ENCODE data around the gene ADGRV1. TPM values are rescaled to one million over a fixed set of nuclear protein-coding genes. Genes with fewer than 3 reads are reported as not detected.

ADGRV1 gene
- total RNA-seq, 2 experiments from 2014 or later, result 0.26 TPM; not detected in 1

DNA sequence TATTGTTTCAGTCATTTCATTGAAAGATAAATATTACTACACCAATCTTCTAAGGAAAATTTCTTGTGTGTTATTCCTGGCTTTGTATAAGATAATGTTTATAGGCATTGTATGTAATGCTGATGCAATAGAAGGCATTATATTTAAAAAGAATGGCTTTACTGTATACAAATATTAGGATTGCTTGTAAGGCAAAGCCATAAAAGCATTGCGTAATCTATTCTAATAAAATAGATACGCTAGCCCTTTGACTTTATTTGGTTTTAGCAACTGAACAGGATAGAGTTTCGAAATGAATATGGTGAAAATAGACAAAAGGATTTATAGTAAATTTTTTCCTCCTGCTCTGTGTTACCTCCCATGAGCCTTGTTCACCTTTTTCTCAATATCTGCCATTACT lies 23.7 kb upstream of the ADGRV1 start:
- Mint-ChIP-seq H3K27me3 (ENCODE audit: low read depth) (peaks cover 31% of the 10 kb centered on the region), H3K9me3 (ENCODE audit: insufficient read depth) (no peaks in the 10 kb centered on the region), H3K36me3 (ENCODE audit: low read depth) (no peaks in the 10 kb centered on the region), H3K27ac (no peak overlapping the region), H3K4me3 (no peak overlapping the region), H3K4me1 (ENCODE audit: low read depth) (no peaks in the 10 kb centered on the region)
- ChIA-PET CTCF (no interaction called here), POLR2A (no interaction called here)
- no peak for ATAC-seq
- no peak for DNase-seq

DNA sequence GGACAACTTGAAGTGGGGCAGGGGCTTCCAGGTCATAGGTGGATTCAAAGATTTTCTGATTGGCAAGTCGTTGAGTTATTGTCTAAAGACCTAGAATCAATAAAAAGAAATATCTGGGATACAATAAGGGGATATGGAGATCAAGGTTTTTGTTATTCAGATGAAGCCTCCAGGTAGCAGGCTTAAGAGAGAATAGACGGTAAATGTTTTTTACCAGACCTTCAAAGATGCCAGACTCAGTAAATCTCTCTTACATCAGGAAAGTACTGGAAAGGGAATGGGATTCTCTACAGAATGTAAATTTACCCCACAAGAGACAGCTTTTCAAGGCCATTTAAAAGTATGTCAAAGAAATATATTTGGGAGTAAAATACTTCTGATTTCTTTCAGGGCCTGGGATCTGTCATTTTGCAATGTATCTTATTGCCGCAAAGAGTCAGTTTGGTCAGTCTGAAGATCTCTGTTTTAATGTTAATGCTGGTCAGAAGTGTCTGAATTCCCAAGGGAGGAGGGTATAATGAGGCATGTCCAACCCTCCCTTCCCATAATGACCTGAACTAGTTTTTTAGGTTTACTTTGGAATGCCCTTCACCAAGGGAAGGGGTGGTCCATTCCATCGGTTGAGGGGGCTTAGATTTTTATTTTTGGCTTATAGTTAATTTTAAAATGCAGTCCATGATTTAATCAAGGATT lies 15.6 kb upstream of the ADGRV1 start:
- Mint-ChIP-seq H3K9me3 (ENCODE audit: insufficient read depth) (no peaks in the 10 kb centered on the region), H3K4me1 (ENCODE audit: low read depth) (no peaks in the 10 kb centered on the region), H3K4me3 (no peak overlapping the region), H3K36me3 (ENCODE audit: low read depth) (no peaks in the 10 kb centered on the region), H3K27me3 (ENCODE audit: low read depth) (peaks cover 16% of the 10 kb centered on the region), H3K27ac (no peak overlapping the region)
- CTCF ChIA-PET, result no interaction called here
- no peak for ATAC-seq
- no peak for DNase-seq
- POLR2A ChIA-PET, result no interaction called here

DNA sequence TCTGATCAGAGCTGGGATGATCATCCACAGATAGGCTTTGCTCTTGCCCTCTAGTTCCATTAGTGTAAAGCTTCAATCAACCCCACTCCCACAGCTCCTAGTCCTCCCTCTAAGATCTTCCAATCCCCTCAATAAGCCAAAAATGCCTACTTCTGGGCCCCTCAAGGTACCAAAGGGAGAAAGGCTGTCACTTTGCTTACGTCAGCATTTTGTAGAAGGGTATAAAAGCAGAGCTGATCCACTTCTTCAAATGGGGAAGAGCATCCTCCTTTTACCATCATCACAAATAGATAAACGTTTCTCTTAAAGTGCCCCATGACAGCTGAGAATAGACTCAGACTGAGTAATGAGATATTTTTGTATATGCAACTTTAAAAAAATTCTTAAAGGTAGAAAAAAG lies 13.1 kb upstream of the ADGRV1 start:
- no peak for DNase-seq
- Mint-ChIP-seq H3K4me1 (ENCODE audit: low read depth) (no peaks in the 10 kb centered on the region), H3K27me3 (ENCODE audit: low read depth) (peaks cover 12% of the 10 kb centered on the region), H3K4me3 (no peak overlapping the region), H3K36me3 (ENCODE audit: low read depth) (no peaks in the 10 kb centered on the region), H3K9me3 (ENCODE audit: insufficient read depth) (no peaks in the 10 kb centered on the region), H3K27ac (no peak overlapping the region)
- ChIA-PET CTCF (no interaction called here), POLR2A (interaction anchor here (0.6 kb wide), 1 partner anchor 576 kb away, joined by 5 read pairs; no protein-coding TSS in a partner anchor)
- no peak for ATAC-seq

DNA sequence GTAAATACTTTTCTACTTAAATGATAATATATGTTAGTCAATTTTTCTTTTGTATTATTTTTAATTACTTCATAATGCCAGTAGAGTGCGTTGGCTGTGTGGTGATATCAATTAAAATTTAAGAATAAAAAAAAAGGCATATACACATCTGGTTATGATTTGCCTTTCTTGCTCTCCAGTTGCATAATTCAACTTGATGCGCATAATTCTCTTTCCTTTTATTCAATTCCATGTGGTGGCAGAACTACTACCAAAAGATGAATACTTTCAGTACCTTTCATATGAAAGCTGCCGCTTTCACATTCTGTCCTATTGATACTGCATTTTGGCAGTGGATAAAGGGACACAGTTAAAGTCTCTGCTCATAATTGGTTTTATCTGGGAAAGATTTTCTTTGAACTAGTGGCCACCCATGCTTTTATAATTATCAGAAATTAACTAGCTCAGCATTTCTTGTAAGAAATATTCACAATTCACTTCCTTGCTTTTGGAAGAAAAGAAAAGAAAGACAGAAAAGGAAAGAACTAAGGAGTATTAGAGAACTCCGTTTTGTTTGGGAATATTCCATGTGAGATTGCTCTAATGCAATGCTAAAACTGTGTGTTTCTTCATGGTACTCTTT lies 12.3 kb upstream of the ADGRV1 start:
- no peak overlapping the region for H3K4me3 Mint-ChIP-seq
- no peaks in the 10 kb centered on the region for H3K4me1 Mint-ChIP-seq (ENCODE audit: low read depth)
- H3K9me3 Mint-ChIP-seq (ENCODE audit: insufficient read depth), result no peaks in the 10 kb centered on the region
- no peak for DNase-seq
- ChIA-PET POLR2A (no interaction called here), CTCF (interaction anchor here (1.4 to 2.0 kb wide), 2 partner anchors 9 to 107 kb away, joined by 3 to 5 read pairs; no protein-coding TSS in a partner anchor)
- H3K36me3 Mint-ChIP-seq (ENCODE audit: low read depth), result no peaks in the 10 kb centered on the region
- no peak for ATAC-seq
- peaks cover 14% of the 10 kb centered on the region for H3K27me3 Mint-ChIP-seq (ENCODE audit: low read depth)
- H3K27ac Mint-ChIP-seq, result no peak overlapping the region

DNA sequence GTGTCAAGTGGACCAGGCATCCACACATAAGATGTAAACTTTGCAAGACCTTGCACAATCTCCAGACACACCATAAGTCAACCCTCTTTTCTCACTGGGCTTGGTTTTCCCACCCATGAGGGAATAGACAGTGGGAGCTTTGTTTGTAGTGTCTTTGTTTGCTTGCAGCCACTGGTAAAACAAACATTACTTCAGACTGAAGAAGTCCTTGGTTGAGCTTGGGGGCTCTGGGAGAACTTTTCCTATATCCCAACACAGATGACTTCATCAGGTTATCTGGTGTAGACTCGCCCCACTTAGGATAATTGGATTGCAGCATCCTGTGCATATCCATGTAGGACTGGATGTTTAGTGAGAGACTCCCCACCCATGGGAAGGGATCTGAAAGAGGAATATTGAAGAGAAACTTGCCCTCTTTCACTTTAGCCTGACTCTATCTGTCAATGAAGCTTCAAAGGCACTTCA lies 11.5 kb upstream of the ADGRV1 start:
- Mint-ChIP-seq H3K4me1 (ENCODE audit: low read depth) (no peaks in the 10 kb centered on the region), H3K36me3 (ENCODE audit: low read depth) (no peaks in the 10 kb centered on the region), H3K4me3 (no peak overlapping the region), H3K27ac (no peak overlapping the region), H3K27me3 (ENCODE audit: low read depth) (peaks cover 14% of the 10 kb centered on the region), H3K9me3 (ENCODE audit: insufficient read depth) (no peaks in the 10 kb centered on the region)
- ChIA-PET CTCF (interaction anchor here (1.4 to 2.0 kb wide), 2 partner anchors 9 to 108 kb away, joined by 3 to 5 read pairs; no protein-coding TSS in a partner anchor), POLR2A (no interaction called here)
- ATAC-seq, result no peak
- no peak for DNase-seq

DNA sequence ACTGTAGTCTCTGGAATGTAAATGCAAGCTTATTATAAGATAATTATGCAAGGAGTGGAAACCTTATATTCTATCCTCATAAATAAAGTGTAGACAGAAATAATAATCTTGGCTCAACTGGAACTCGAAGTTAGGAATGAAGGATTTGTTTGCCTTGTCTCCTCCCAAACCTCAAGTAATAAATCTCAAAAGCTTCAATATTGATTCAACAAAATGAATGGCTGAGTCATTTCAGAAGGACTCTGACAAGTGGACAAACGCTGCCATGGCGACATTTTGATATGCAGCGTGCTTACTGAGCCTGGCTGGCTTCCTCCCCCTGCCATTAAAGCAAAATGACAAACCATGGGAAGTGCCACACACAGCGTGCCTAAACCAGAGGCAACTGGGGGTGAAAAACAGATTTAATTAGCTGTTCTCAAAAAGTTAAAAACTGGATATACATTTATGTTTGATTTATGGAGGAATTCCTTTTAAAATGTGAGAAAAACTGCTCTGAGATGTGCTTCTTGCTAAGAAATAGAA lies 10.5 kb upstream of the ADGRV1 start:
- ATAC-seq, result no peak

DNA sequence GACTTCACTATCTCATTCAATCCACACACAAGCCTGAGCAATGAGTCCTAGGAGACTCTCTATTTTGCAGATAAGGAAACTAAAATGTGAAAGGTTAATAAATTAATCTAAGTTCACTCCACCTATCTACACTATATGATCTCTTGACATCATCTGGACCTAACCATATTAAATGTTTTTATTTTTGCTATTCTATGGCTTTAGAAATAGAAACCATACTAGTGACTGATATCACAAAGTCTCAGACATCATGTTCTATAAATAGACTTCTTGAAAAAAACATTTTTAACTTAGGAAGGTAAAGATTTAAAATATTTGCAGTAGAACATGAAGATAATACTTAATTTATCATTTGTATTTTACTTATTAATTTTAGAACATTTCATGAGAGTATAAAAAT lies 9.4 kb upstream of the ADGRV1 start:
- Mint-ChIP-seq H3K27me3 (ENCODE audit: low read depth) (peaks cover 18% of the 10 kb centered on the region), H3K4me3 (no peak overlapping the region), H3K27ac (no peak overlapping the region), H3K36me3 (ENCODE audit: low read depth) (no peaks in the 10 kb centered on the region), H3K4me1 (ENCODE audit: low read depth) (no peaks in the 10 kb centered on the region), H3K9me3 (ENCODE audit: insufficient read depth) (no peaks in the 10 kb centered on the region)
- ChIA-PET CTCF (no interaction called here), POLR2A (no interaction called here)
- ATAC-seq, result no peak
- no peak for DNase-seq

More for the DNA sequence above, 10.5 kb upstream of the ADGRV1 start:
- H3K27me3 Mint-ChIP-seq (ENCODE audit: low read depth), result peaks cover 18% of the 10 kb centered on the region
- ChIA-PET POLR2A (no interaction called here), CTCF (interaction anchor here (0.5 to 2.0 kb wide), 3 partner anchors 36 to 109 kb away, joined by 3 to 5 read pairs (median 5); no protein-coding TSS in a partner anchor)
- H3K4me1 Mint-ChIP-seq (ENCODE audit: low read depth), result no peaks in the 10 kb centered on the region
- no peaks in the 10 kb centered on the region for H3K36me3 Mint-ChIP-seq (ENCODE audit: low read depth)
- H3K9me3 Mint-ChIP-seq (ENCODE audit: insufficient read depth), result no peaks in the 10 kb centered on the region
- H3K27ac Mint-ChIP-seq, result no peak overlapping the region
- H3K4me3 Mint-ChIP-seq, result no peak overlapping the region
- no peak for DNase-seq

DNA sequence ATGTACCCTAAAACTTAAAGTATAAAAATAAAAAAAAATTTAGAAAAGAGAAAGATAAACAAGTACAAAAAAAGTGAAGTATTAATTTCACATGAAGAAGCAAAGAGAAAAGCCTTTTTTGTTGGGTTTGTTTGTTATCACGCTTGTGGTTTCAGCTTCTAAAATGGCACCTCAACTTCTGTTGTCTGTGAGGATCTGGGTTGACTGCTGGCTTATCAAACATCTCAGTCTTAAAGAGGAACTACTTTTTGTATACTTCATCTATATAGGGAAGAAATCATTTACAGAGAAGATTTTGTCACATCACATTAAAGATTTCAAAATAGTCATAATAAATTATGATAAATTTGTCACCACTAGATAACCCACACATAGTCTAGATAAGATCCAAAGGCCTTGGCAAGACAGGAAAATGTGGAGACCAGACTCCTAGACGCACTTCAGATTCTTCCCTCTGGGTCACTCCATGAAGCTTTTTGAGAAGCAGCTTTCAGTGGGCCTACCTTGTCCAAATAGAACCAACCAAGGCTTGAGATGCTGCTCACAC lies 8.8 kb upstream of the ADGRV1 start:
- POLR2A ChIA-PET, result no interaction called here
- no peak for ATAC-seq

DNA sequence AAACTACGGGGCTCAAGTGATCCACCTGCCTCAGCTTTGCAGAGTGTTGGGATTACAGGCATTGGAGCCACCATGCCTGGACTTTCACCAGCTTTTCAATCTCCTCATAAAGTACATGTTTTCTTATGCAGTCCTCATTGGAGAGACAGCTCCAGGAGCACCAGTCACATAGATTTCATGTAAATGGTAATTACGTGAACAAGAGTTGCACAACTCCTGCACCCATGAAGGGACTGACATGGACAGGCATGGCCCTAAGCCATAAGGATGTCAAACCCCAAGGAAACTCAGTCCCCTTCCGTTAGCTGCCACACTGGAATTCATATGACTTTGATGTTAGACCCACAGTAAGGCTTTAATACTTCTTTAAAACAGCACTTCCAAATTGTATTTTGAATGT lies 7.6 kb upstream of the ADGRV1 start:
- H3K4me1 Mint-ChIP-seq (ENCODE audit: low read depth), result no peaks in the 10 kb centered on the region
- no peak for DNase-seq
- POLR2A ChIA-PET, result no interaction called here
- no peaks in the 10 kb centered on the region for H3K36me3 Mint-ChIP-seq (ENCODE audit: low read depth)
- no peak for ATAC-seq
- no peaks in the 10 kb centered on the region for H3K9me3 Mint-ChIP-seq (ENCODE audit: insufficient read depth)
- peaks cover 19% of the 10 kb centered on the region for H3K27me3 Mint-ChIP-seq (ENCODE audit: low read depth)
- no peak overlapping the region for H3K4me3 Mint-ChIP-seq
- H3K27ac Mint-ChIP-seq, result no peak overlapping the region
- CTCF ChIA-PET, result no interaction called here

More for the DNA sequence above, 8.8 kb upstream of the ADGRV1 start:
- Mint-ChIP-seq H3K4me1 (ENCODE audit: low read depth) (no peaks in the 10 kb centered on the region), H3K36me3 (ENCODE audit: low read depth) (no peaks in the 10 kb centered on the region), H3K27me3 (ENCODE audit: low read depth) (peaks cover 14% of the 10 kb centered on the region), H3K27ac (no peak overlapping the region), H3K9me3 (ENCODE audit: insufficient read depth) (no peaks in the 10 kb centered on the region), H3K4me3 (no peak overlapping the region)
- DNase-seq, result no peak
- CTCF ChIA-PET, result no interaction called here

DNA sequence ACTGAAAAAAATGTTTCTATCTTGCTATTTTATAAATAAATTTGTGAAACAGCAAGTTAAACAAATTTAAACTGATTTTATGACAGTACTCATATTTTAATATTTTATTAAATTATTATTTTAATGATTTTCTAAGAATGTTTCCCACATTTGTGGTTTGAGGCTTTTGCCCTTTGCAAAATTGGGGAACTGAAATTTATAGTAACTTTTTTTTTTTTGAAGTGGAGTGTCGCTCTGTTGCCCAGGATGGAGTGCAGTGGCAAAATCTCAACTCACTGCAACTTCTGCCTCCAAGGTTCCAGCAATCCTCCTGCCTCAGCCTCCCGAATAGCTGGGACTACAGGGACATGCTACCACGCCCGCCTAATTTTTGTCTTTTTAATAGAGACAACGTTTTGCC lies 7.2 kb upstream of the ADGRV1 start:
- no peaks in the 10 kb centered on the region for H3K36me3 Mint-ChIP-seq (ENCODE audit: low read depth)
- peaks cover 22% of the 10 kb centered on the region for H3K27me3 Mint-ChIP-seq (ENCODE audit: low read depth)
- CTCF ChIA-PET, result no interaction called here
- DNase-seq (no peak), ATAC-seq (no peak)
- H3K4me1 Mint-ChIP-seq (ENCODE audit: low read depth), result no peaks in the 10 kb centered on the region
- H3K27ac Mint-ChIP-seq, result no peak overlapping the region
- H3K9me3 Mint-ChIP-seq (ENCODE audit: insufficient read depth), result no peaks in the 10 kb centered on the region
- H3K4me3 Mint-ChIP-seq, result no peak overlapping the region
- POLR2A ChIA-PET, result no interaction called here

DNA sequence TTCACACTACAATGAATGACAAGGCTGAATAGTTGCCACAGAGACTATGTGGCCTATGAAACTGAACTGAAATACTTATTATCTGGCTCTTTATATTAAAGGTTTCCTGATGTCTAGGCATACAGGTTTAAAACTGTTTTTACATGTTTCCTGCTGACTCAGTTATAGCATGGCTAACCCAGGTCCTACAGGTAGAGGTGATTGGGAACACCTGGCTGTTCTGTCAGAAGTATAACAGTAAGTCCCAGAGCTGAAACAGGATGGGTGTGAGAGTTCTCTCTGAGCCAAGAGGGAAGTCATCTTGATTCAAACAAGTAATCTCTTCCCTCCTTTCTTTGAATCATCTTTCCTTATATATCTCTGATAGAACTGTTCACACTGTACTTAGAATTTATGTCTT lies 4.9 kb upstream of the ADGRV1 start:
- ChIA-PET POLR2A (no interaction called here), CTCF (no interaction called here)
- H3K4me3 Mint-ChIP-seq, result no peak overlapping the region
- no peaks in the 10 kb centered on the region for H3K9me3 Mint-ChIP-seq (ENCODE audit: insufficient read depth)
- H3K36me3 Mint-ChIP-seq (ENCODE audit: low read depth), result no peaks in the 10 kb centered on the region
- peaks cover 8% of the 10 kb centered on the region for H3K4me1 Mint-ChIP-seq (ENCODE audit: low read depth)
- DNase-seq (no peak), ATAC-seq (no peak)
- H3K27me3 Mint-ChIP-seq (ENCODE audit: low read depth), result peaks cover 44% of the 10 kb centered on the region
- H3K27ac Mint-ChIP-seq, result no peak overlapping the region

DNA sequence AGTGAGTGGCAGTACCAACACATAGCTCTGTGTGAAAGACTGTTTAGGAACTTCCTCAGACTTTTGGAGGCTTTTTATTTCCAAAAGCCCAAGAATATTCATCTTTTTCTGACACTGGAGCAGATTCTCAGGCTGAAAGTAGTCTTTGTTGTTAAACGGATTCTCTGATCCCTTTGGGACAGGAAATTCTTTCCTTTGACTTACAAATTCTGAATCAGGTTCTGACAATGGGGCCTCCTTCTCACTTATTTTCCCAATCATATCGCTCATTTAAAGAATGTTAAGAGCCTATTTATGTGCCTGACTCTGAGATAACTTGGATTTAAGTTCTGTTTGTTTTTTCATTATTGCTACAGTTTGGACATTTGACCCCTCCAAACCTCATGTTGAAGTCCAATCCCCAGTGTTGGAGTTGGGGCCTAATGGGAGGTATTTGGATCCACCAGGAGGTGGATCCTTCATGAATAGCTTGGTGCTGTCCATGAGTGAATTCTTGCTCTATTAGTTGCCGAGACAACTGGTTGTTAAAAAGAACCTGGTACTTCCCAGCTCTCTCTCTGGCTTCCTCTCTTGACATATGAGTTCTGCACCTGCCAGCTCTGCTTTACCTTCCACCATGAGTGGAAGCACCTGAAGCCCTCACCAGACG lies 4.1 kb upstream of the ADGRV1 start:
- POLR2A ChIA-PET, result no interaction called here
- H3K36me3 Mint-ChIP-seq (ENCODE audit: low read depth), result no peaks in the 10 kb centered on the region
- H3K4me3 Mint-ChIP-seq, result no peak overlapping the region
- CTCF ChIA-PET, result no interaction called here
- H3K9me3 Mint-ChIP-seq (ENCODE audit: insufficient read depth), result no peaks in the 10 kb centered on the region
- no peak for ATAC-seq
- no peak overlapping the region for H3K27ac Mint-ChIP-seq
- DNase-seq, result no peak
- H3K27me3 Mint-ChIP-seq (ENCODE audit: low read depth), result peaks cover 49% of the 10 kb centered on the region
- peaks cover 12% of the 10 kb centered on the region for H3K4me1 Mint-ChIP-seq (ENCODE audit: low read depth)

Measured in activated CD8-positive, alpha-beta T cell treated with anti-CD3 and anti-CD28 coated beads, Interleukin-2, amount 10 ng/mL, durations not matched to agents 7 days and 5 days (primary cell).